SK-N-SH treated with all-trans-retinoic acid at 6 μM for 48 hours (cell line): ENCODE measurements around the gene ACOT2.

Experiments used
- ARNTL ChIP-seq: fragments of 450-650 bp; formaldehyde crosslinking; IDR thresholded peaks from 2 replicates; pipeline ENCODE4 v1.5.0; 2020; ENCODE audit warnings: low read depth, mild to moderate bottlenecking, moderate library complexity, borderline replicate concordance
- CSDC2 ChIP-seq: fragments of 250-450 bp; sonication (Bioruptor Pico); IDR thresholded peaks from 2 replicates; pipeline ENCODE4 v1.5.0; 2020; ENCODE audit warnings: mild to moderate bottlenecking, moderate library complexity
- GLIS3 ChIP-seq: fragments of 250-450 bp; sonication (Bioruptor Pico); IDR thresholded peaks from 2 replicates; pipeline ENCODE4 v1.5.0; 2020; ENCODE audit warnings: mild to moderate bottlenecking, moderate library complexity
- RARB ChIP-seq: fragments of 250-450 bp; sonication (Bioruptor Pico); IDR thresholded peaks from 2 replicates; pipeline ENCODE4 v1.8.0; 2021; ENCODE audit warnings: mild to moderate bottlenecking, moderate library complexity
- TCF4 ChIP-seq: fragments of 250-450 bp; sonication (Bioruptor Pico); IDR thresholded peaks from 2 replicates; pipeline ENCODE4 v1.8.0; 2021; ENCODE audit warnings: mild to moderate bottlenecking, moderate library complexity, borderline replicate concordance
- TSHZ2 ChIP-seq: fragments of 250-450 bp; sonication (Bioruptor Pico); IDR thresholded peaks from 2 replicates; pipeline ENCODE4 v1.5.0; 2020; ENCODE audit warnings: mild to moderate bottlenecking, moderate library complexity
- ZFP3 ChIP-seq: fragments of 250-450 bp; sonication (Bioruptor Pico); IDR thresholded peaks from 2 replicates; pipeline ENCODE4 v1.5.0; 2020; ENCODE audit warnings: mild to moderate bottlenecking, moderate library complexity
- ZFP30 ChIP-seq: fragments of 450-650 bp; formaldehyde crosslinking; IDR thresholded peaks from 2 replicates; pipeline ENCODE4 v1.5.0; 2022; ENCODE audit warnings: mild to moderate bottlenecking, moderate library complexity
- ZNF70 ChIP-seq: fragments of 450-650 bp; formaldehyde crosslinking; IDR thresholded peaks from 2 replicates; pipeline ENCODE4 v1.5.0; 2020; ENCODE audit warnings: mild to moderate bottlenecking, moderate library complexity
- ZNF8 ChIP-seq: fragments of 450-650 bp; formaldehyde crosslinking; IDR thresholded peaks from 2 replicates; pipeline ENCODE4 v1.5.0; 2020; ENCODE audit warnings: mild to moderate bottlenecking, moderate library complexity
- TF ChIP-seq, protein P1 (sequence below): fragments of 250-450 bp; sonication (Bioruptor Pico); IDR thresholded peaks from 2 replicates; pipeline ENCODE4 v1.8.0; 2020; ENCODE audit warnings: mild to moderate bottlenecking, moderate library complexity, borderline replicate concordance

- no peak for TF ChIP-seq CSDC2 (CRISPR knock-in tag)
- no peak for TF ChIP-seq RARB
- no peak for TF ChIP-seq ZFP30 (CRISPR knock-in tag)
- TF ChIP-seq ZFP3 (CRISPR knock-in tag), result no peak
- TF ChIP-seq ZNF8 (CRISPR knock-in tag), result no peak
- TF ChIP-seq ZNF70 (CRISPR knock-in tag), result no peak
- TF ChIP-seq, protein P1, sequence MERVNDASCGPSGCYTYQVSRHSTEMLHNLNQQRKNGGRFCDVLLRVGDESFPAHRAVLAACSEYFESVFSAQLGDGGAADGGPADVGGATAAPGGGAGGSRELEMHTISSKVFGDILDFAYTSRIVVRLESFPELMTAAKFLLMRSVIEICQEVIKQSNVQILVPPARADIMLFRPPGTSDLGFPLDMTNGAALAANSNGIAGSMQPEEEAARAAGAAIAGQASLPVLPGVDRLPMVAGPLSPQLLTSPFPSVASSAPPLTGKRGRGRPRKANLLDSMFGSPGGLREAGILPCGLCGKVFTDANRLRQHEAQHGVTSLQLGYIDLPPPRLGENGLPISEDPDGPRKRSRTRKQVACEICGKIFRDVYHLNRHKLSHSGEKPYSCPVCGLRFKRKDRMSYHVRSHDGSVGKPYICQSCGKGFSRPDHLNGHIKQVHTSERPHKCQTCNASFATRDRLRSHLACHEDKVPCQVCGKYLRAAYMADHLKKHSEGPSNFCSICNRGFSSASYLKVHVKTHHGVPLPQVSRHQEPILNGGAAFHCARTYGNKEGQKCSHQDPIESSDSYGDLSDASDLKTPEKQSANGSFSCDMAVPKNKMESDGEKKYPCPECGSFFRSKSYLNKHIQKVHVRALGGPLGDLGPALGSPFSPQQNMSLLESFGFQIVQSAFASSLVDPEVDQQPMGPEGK (CRISPR knock-in tag), result no peak
- TF ChIP-seq ARNTL (CRISPR knock-in tag), result no peak
- TF ChIP-seq GLIS3 (CRISPR knock-in tag), result no peak
- no peak for TF ChIP-seq TSHZ2 (CRISPR knock-in tag)
- TF ChIP-seq TCF4 (CRISPR knock-in tag), result no peak
Observed at GRCh38 chr14:73602994-73603393, 34.0 kb downstream of the ACOT2 start.
